GM12878 (cell line): ENCODE results near the gene ECT2. TPM values are rescaled to one million over a fixed set of nuclear protein-coding genes. Genes with fewer than 3 reads are reported as not detected.

Source experiments
- ATAC-seq: fragments of 200-7000 bp; cut with Tn5 transposase; 3 replicates; pipeline ENCODE4 v1.9.1; 2020; ENCODE audit warnings: mild to moderate bottlenecking, moderate library complexity
- BruUV-seq: library from RNA; stranded (reverse); fragments of 400-500 nt; replicated peaks from 2 replicates; lab custom pipeline; 2021; lab: Mats Ljungman, UMichigan
- CTCF ChIA-PET: fragments of 300-600 bp; sonication (Branson Sonifier 250); formaldehyde crosslinking; extraction: SDS; loops from one replicate; lab custom pipeline; 2021; ENCODE audit warnings: inconsistent platforms; lab: Yijun Ruan, JAX
- POLR2A ChIA-PET: fragments of 350-600 bp; formaldehyde crosslinking; extraction: SDS; loops from one replicate; lab custom pipeline; 2021; ENCODE audit warnings: inconsistent platforms; lab: Charles Lee
- RAD21 ChIA-PET: fragments of 300-600 bp; sonication (Branson Sonifier 250); formaldehyde crosslinking; loops from one replicate; lab custom pipeline; 2023; ENCODE audit warnings: antibody characterized with exemption; ENCODE audit not compliant: unreplicated experiment; lab: Charles Lee
- SMC1A ChIA-PET: fragments of 300-600 bp; sonication (Branson Sonifier 250); formaldehyde crosslinking; loops from one replicate; lab custom pipeline; 2023; ENCODE audit not compliant: unreplicated experiment, uncharacterized antibody; lab: Charles Lee
- DNase-seq: peaks from one replicate; pipeline ENCODE4 v3.0.0-alpha.2; 2011; ENCODE audit warnings: low read depth, low spot score
- FAIRE-seq: peaks from 3 replicates; lab custom pipeline; 2011; peaks lifted over from hg19 to GRCh38; lab: Jason Lieb, UNC
- H2AFZ ChIP-seq: 2 replicates; pipeline ENCODE4 v1.6.0; 2011; ENCODE audit warnings: low read depth, low read length, control low read depth; ENCODE audit not compliant: control insufficient read depth
- H3K27ac ChIP-seq: 2 replicates; pipeline ENCODE4 v1.5.1; 2011; ENCODE audit warnings: control low read depth; ENCODE audit not compliant: control insufficient read depth, insufficient read depth
- H3K27me3 ChIP-seq, 2 experiments: replicated peaks in 1 of 2; 2 replicates each; pipeline versions ENCODE4 v1.6.0 to v1.6.1; 2011; ENCODE audit warnings: low read length in 1 of 2; ENCODE audit not compliant: control insufficient read depth in 2 of 2, insufficient read depth in 2 of 2
- H3K36me3 ChIP-seq, 2 experiments: 2 replicates each; pipeline ENCODE4 v1.5.1; 2011; ENCODE audit warnings: low read length in 1 of 2; ENCODE audit not compliant: control insufficient read depth in 2 of 2, insufficient read depth in 2 of 2
- H3K4me1 ChIP-seq: 2 replicates; pipeline ENCODE4 v1.6.1; 2011; ENCODE audit warnings: mild to moderate bottlenecking, low read length, moderate library complexity, mixed read lengths; ENCODE audit not compliant: control insufficient read depth, insufficient read depth
- H3K4me2 ChIP-seq: 2 replicates; pipeline ENCODE4 v1.6.0; 2011; ENCODE audit warnings: control low read depth; ENCODE audit not compliant: control insufficient read depth, insufficient read depth
- H3K4me3 ChIP-seq: fragments of 200-600 bp; sonication (generic); 2 replicates; pipeline ENCODE4 v1.5.1; 2016
- H3K79me2 ChIP-seq: 2 replicates; pipeline ENCODE4 v1.6.0; 2011; ENCODE audit warnings: low read length; ENCODE audit not compliant: control insufficient read depth, insufficient read depth
- H3K9ac ChIP-seq: 2 replicates; pipeline ENCODE4 v1.8.0; 2011; ENCODE audit warnings: low read length, control low read depth, mixed read lengths; ENCODE audit not compliant: control insufficient read depth, insufficient read depth
- H3K9me3 ChIP-seq: replicated peaks from 3 replicates; pipeline ENCODE4 v1.5.1; 2011; ENCODE audit warnings: mild to moderate bottlenecking, low read length; ENCODE audit not compliant: control insufficient read depth, insufficient read depth
- H4K20me1 ChIP-seq: 2 replicates; pipeline ENCODE4 v1.6.0; 2011; ENCODE audit not compliant: control insufficient read depth, insufficient read depth
- BMI1 ChIP-seq: fragments of 450-650 bp; IDR thresholded peaks from 2 replicates; pipeline ENCODE4 v1.6.1; 2016; ENCODE audit warnings: mild to moderate bottlenecking, moderate library complexity, borderline replicate concordance
- CHD1 ChIP-seq: IDR thresholded peaks from 2 replicates; pipeline ENCODE4 v1.6.1; 2012; ENCODE audit warnings: low read depth, low read length, improper control_type of control experiment
- IKZF2 ChIP-seq, 2 experiments: fragments of 450-650 bp; IDR thresholded peaks; 2 replicates each; pipeline ENCODE4 v1.6.1; 2017; ENCODE audit warnings: mild to moderate bottlenecking in 2 of 2, moderate library complexity in 2 of 2
- RAD51 ChIP-seq: fragments of 450-650 bp; IDR thresholded peaks from 2 replicates; pipeline ENCODE4 v1.6.1; 2016; ENCODE audit warnings: moderate library complexity, mild to moderate bottlenecking, inconsistent platforms
- SP1 ChIP-seq: IDR thresholded peaks from one replicate; pipeline ENCODE4 v1.6.1; 2011; ENCODE audit warnings: low read depth, low read length
- ZBED1 ChIP-seq: IDR thresholded peaks from 2 replicates; pipeline ENCODE4 v1.6.1; 2016; ENCODE audit warnings: borderline replicate concordance
- ZBTB40 ChIP-seq: fragments of 450-650 bp; IDR thresholded peaks from 2 replicates; pipeline ENCODE4 v1.6.1; 2016; ENCODE audit warnings: mild to moderate bottlenecking, moderate library complexity, borderline replicate concordance
- WGBS: methylation state at CpG from one replicate; pipeline ENCODE4 v1.1.6; 2016; ENCODE audit warnings: low lambda C conversion rate; ENCODE audit not compliant: insufficient replicate concordance, insufficient coverage; ENCODE audit errors: missing lambda C conversion rate; 5-methylcytosine and 5-hydroxymethylcytosine counted together
- in situ Hi-C: fragments of 300-500 bp; cut with MboI; formaldehyde crosslinking; loops from 9 replicates; pipeline ENCODE4 v1.14.3; 2018; ENCODE audit warnings: mixed read lengths
- intact Hi-C: fragments of 100-400 bp; cut with micrococcal nuclease; formaldehyde crosslinking; loops from one replicate; pipeline ENCODE4 v1.14.2; 2022; ENCODE audit not compliant: unreplicated experiment
- polyA plus RNA-seq, 11 experiments: library from polyadenylated mRNA; depleted of rRNA in 4 of 11; unstranded in 6 of 11; stranded (reverse) in 5 of 11; fragments of >200 nt; fragmentation: Nextera tagmentation in 4 of 11; fragmentation: Illumina TruSeq in 1 of 11; extraction: Ambion mirVana in 4 of 11; extraction: Trizol in 1 of 11; gene quantifications; 1 replicate in 1 of 11; 2 replicates in 10 of 11; pipeline versions ENCODE4 v1.2.1 to v1.2.3, GENCODE V29; 2011 to 2016; ENCODE audit warnings: inconsistent platforms in 2 of 11, missing spikeins in 2 of 11, low read depth in 1 of 11
- total RNA-seq, 4 experiments: library from RNA; depleted of rRNA in 3 of 4; stranded (reverse); fragments of >200 nt in 3 of 4; fragmentation: Illumina TruSeq in 1 of 4; extraction: Trizol in 1 of 4; gene quantifications; 2 replicates each; pipeline versions ENCODE4 v1.2.1 to v1.2.3, GENCODE V29; 2013 to 2021

The ECT2 gene
- total and polyA plus RNA-seq, 10 of the 15 experiments (the other 5 are each of a cell fraction or from before 2014, with no cell fraction given), result 21.5 to 47.8 (median 38.2) TPM

- H3K36me3 ChIP-seq, result no peaks in the 10 kb centered on the region
- peak overlapping the region; percentile 79 for H3K4me3 ChIP-seq
- peak overlapping the region; percentile 84 for H3K9ac ChIP-seq
- H3K79me2 ChIP-seq, result peaks cover 36% of the 10 kb centered on the region
- no peak overlapping the region; the same call in 1 of the 2 replicates for H3K27ac ChIP-seq
- ChIA-PET CTCF (interaction anchor here (0.7 to 3.1 kb wide), 14 partner anchors 9 to 153 kb away, joined by 3 to 32 read pairs (median 4); partner anchors contain the start of gene NCEH1), POLR2A (interaction anchor here (0.6 to 1.7 kb wide), 4 partner anchors 29 to 595 kb away, joined by 3 to 4 read pairs (median 3); no protein-coding TSS in a partner anchor), RAD21 (interaction anchor here (1.0 to 2.3 kb wide), 4 partner anchors 9 to 77 kb away, joined by 3 to 9 read pairs (median 4); no protein-coding TSS in a partner anchor), SMC1A (interaction anchor here (0.9 to 1.6 kb wide), 8 partner anchors 9 to 469 kb away, joined by 3 to 6 read pairs (median 4); partner anchors contain the start of gene NCEH1)
- H4K20me1 ChIP-seq, result no peaks in the 10 kb centered on the region
- no TSS peak for BruUV-seq
- ATAC-seq (no peak), DNase-seq (no peak), FAIRE-seq (no peak)
- 54% methylated on average over 8 of the region's 8 CpGs for WGBS
- in situ Hi-C loops, result no loop called here
- peak overlapping the region; percentile 83; the same call in 1 of the 2 replicates for H3K4me2 ChIP-seq
- H3K27me3 ChIP-seq, result no peaks in the 10 kb centered on the region
- H3K4me1 ChIP-seq, result no peaks in the 10 kb centered on the region
- H2AFZ ChIP-seq, result peak overlapping the region; percentile 98
- TF ChIP-seq RAD51 (no peak), IKZF2 (IDR thresholded peaks at IDR 0.05) (0 out of 4 replicates have a peak, but pooled peaks of 1 of the 2 experiments have one; percentile 9)
- no peaks in the 10 kb centered on the region for H3K9me3 ChIP-seq
- intact Hi-C loops, result no loop called here
These were observed 1.1 kb upstream of the ECT2 start for GRCh38 chr3:172749230-172749965.

GRCh38 chr3:172750069-172750367 is 508 bp upstream of the ECT2 start:
- no peaks in the 10 kb centered on the region for H3K9me3 ChIP-seq
- TF ChIP-seq ZBED1, result peak; percentile 11; the same call in 1 of the 2 replicates
- peak in 1 of 2 experiments; percentile 77; a peak in 2 of 4 replicates for TF ChIP-seq IKZF2 (IDR thresholded peaks at IDR 0.05)
- TF ChIP-seq ZBTB40, result peak; percentile 54; the same call in 1 of the 2 replicates
- no peak for TF ChIP-seq SP1
- TF ChIP-seq BMI1, result peak; percentile 65; the same call in 1 of the 2 replicates
- TF ChIP-seq CHD1, result no peak
- TF ChIP-seq, all 136 proteins: peak for 4
- ChIA-PET RAD21 (interaction anchor here (1.0 to 1.4 kb wide), 3 partner anchors 9 to 77 kb away, joined by 3 to 9 read pairs (median 3); no protein-coding TSS in a partner anchor), SMC1A (interaction anchor here (0.6 to 1.6 kb wide), 11 partner anchors 10 to 469 kb away, joined by 3 to 6 read pairs (median 4); partner anchors contain the start of gene NCEH1), CTCF (interaction anchor here (0.6 to 3.1 kb wide), 16 partner anchors 11 to 156 kb away, joined by 3 to 32 read pairs (median 4); partner anchors contain the start of gene NCEH1), POLR2A (interaction anchor here (0.6 to 1.7 kb wide), 7 partner anchors 13 to 596 kb away, joined by 3 to 5 read pairs (median 3); no protein-coding TSS in a partner anchor)
- in situ Hi-C loops (no loop called here), intact Hi-C loops (loop anchor here (2.0 kb wide), 1 partner anchor 77 kb away; no protein-coding TSS in a partner anchor)
- no peaks in the 10 kb centered on the region for H4K20me1 ChIP-seq
- peak overlapping the region; percentile 79 for H3K4me3 ChIP-seq
- H3K27ac ChIP-seq, result peak overlapping the region; percentile 78
- H3K4me2 ChIP-seq, result peak overlapping the region; percentile 83
- H3K27me3 ChIP-seq, result no peaks in the 10 kb centered on the region
- FAIRE-seq, result no peak
- H3K4me1 ChIP-seq, result no peaks in the 10 kb centered on the region
- WGBS, result 1% methylated on average over 9 of the region's 9 CpGs
- H3K79me2 ChIP-seq, result peaks cover 42% of the 10 kb centered on the region
- TSS peak; percentile 97 for BruUV-seq
- peak overlapping the region; percentile 84 for H3K9ac ChIP-seq
- no peaks in the 10 kb centered on the region for H3K36me3 ChIP-seq
- no peak for DNase-seq
- H2AFZ ChIP-seq, result peak overlapping the region; percentile 98
- no peak; the same call in 2 of the 3 replicates for ATAC-seq
